Measurements from ENCODE around the gene MYOZ1.

MYOZ1 gene

GRCh38 chr10:73648975-73649829, 7.9 kb upstream of the MYOZ1 start:
- no peak for TF ChIP-seq ZNF70 (CRISPR knock-in tag; IDR thresholded peaks at IDR 0.05)
- no peak for TF ChIP-seq SNAI2 (CRISPR knock-in tag; IDR thresholded peaks at IDR 0.05)
- TF ChIP-seq ZNF565 (CRISPR knock-in tag; conservative IDR thresholded peaks at IDR 0.05; ENCODE audit: low read depth) = no peak
- no peak for TF ChIP-seq CSRNP3 (CRISPR knock-in tag; IDR thresholded peaks at IDR 0.05)
- TF ChIP-seq ESRRG (CRISPR knock-in tag; IDR thresholded peaks at IDR 0.05) = no peak
- no peak for TF ChIP-seq GLIS3 (CRISPR knock-in tag; IDR thresholded peaks at IDR 0.05)
- TF ChIP-seq CREB5 (CRISPR knock-in tag; IDR thresholded peaks at IDR 0.05; ENCODE audit: low read depth) = no peak
- no peak for TF ChIP-seq POU6F1 (CRISPR knock-in tag; IDR thresholded peaks at IDR 0.05; ENCODE audit: borderline replicate concordance, low read depth)
- TF ChIP-seq ISL1 (CRISPR knock-in tag; IDR thresholded peaks at IDR 0.05) = no peak
- no peak for TF ChIP-seq ZFP30 (CRISPR knock-in tag; IDR thresholded peaks at IDR 0.05)
- TF ChIP-seq ARNTL (CRISPR knock-in tag; IDR thresholded peaks at IDR 0.05; ENCODE audit: borderline replicate concordance, low read depth) = no peak
- TF ChIP-seq CSDC2 (CRISPR knock-in tag; IDR thresholded peaks at IDR 0.05) = no peak
- TF ChIP-seq PATZ1 (CRISPR knock-in tag; IDR thresholded peaks at IDR 0.05; ENCODE audit: borderline replicate concordance) = no peak
- ATAC-seq = no peak; the same call in 2 of the 3 replicates

GRCh38 chr10:73647875-73648651, 6.8 kb upstream of the MYOZ1 start:
- peak; percentile 64 for ATAC-seq

More at GRCh38 chr10:73647875-73648651, 6.8 kb upstream of the MYOZ1 start:
- no peak for TF ChIP-seq ZFP3 (CRISPR knock-in tag; IDR thresholded peaks at IDR 0.05)
- no peak for TF ChIP-seq PPARA (CRISPR knock-in tag; IDR thresholded peaks at IDR 0.05; ENCODE audit: borderline replicate concordance)
- TF ChIP-seq ESRRG (CRISPR knock-in tag; IDR thresholded peaks at IDR 0.05) = no peak
- TF ChIP-seq ZFP30 (CRISPR knock-in tag; IDR thresholded peaks at IDR 0.05) = no peak
- no peak for TF ChIP-seq ARNTL (CRISPR knock-in tag; IDR thresholded peaks at IDR 0.05; ENCODE audit: borderline replicate concordance, low read depth)
- TF ChIP-seq ISL1 (CRISPR knock-in tag; IDR thresholded peaks at IDR 0.05) = no peak
- TF ChIP-seq OSR1 (CRISPR knock-in tag; IDR thresholded peaks at IDR 0.05) = no peak
- TF ChIP-seq SNAI2 (CRISPR knock-in tag; IDR thresholded peaks at IDR 0.05) = no peak
- TF ChIP-seq ZNF565 (CRISPR knock-in tag; conservative IDR thresholded peaks at IDR 0.05; ENCODE audit: low read depth) = no peak
- no peak for TF ChIP-seq CSRNP3 (CRISPR knock-in tag; IDR thresholded peaks at IDR 0.05)
- TF ChIP-seq CREB5 (CRISPR knock-in tag; IDR thresholded peaks at IDR 0.05; ENCODE audit: low read depth) = no peak
- no peak for TF ChIP-seq TSHZ2 (CRISPR knock-in tag; IDR thresholded peaks at IDR 0.05)
- no peak for TF ChIP-seq TCF4 (CRISPR knock-in tag; IDR thresholded peaks at IDR 0.05; ENCODE audit: borderline replicate concordance)
- TF ChIP-seq TOX (CRISPR knock-in tag; IDR thresholded peaks at IDR 0.05; ENCODE audit: borderline replicate concordance) = no peak
- TF ChIP-seq ZNF70 (CRISPR knock-in tag; IDR thresholded peaks at IDR 0.05) = no peak
- TF ChIP-seq CSDC2 (CRISPR knock-in tag; IDR thresholded peaks at IDR 0.05) = no peak
- TF ChIP-seq POU6F1 (CRISPR knock-in tag; IDR thresholded peaks at IDR 0.05; ENCODE audit: borderline replicate concordance, low read depth) = no peak
- no peak for TF ChIP-seq GLIS3 (CRISPR knock-in tag; IDR thresholded peaks at IDR 0.05)
- TF ChIP-seq ZC3H10 (CRISPR knock-in tag; IDR thresholded peaks at IDR 0.05) = no peak
